GM23338 (cell line): ENCODE data around the gene KLHL22. TPM values are rescaled to one million over a fixed set of nuclear protein-coding genes. Genes with fewer than 3 reads are reported as not detected.

Source experiments
- ATAC-seq: fragments of 200-7000 bp; cut with Tn5 transposase; 3 replicates; pipeline ENCODE4 v1.9.1; 2020
- DNase-seq: peaks from one replicate; pipeline ENCODE4 v3.0.0-alpha.2; 2015; ENCODE audit warnings: low spot score
- H2AFZ ChIP-seq: fragments of 200-600 bp; sonication (generic); 2 replicates; pipeline ENCODE4 v1.8.0; 2016; ENCODE audit warnings: antibody characterized with exemption, mild to moderate bottlenecking, moderate library complexity
- H3F3A ChIP-seq: fragments of 200-600 bp; sonication (generic); replicated peaks from 2 replicates; pipeline ENCODE4 v1.8.0; 2017; ENCODE audit warnings: antibody characterized with exemption, mixed run types, low read depth
- H3K27ac ChIP-seq: fragments of 200-600 bp; sonication (generic); 2 replicates; pipeline ENCODE4 v1.6.1; 2016; ENCODE audit warnings: low read depth
- H3K27me3 ChIP-seq: fragments of 200-600 bp; sonication (generic); 2 replicates; pipeline ENCODE4 v1.8.0; 2016; ENCODE audit warnings: mild to moderate bottlenecking, mixed run types, moderate library complexity; ENCODE audit not compliant: insufficient read depth
- H3K36me3 ChIP-seq: fragments of 200-600 bp; sonication (generic); 2 replicates; pipeline ENCODE4 v1.8.0; 2016; ENCODE audit warnings: mild to moderate bottlenecking; ENCODE audit not compliant: insufficient read depth
- H3K4me1 ChIP-seq: fragments of 200-600 bp; sonication (generic); 2 replicates; pipeline ENCODE4 v1.8.0; 2016; ENCODE audit warnings: mild to moderate bottlenecking, moderate library complexity; ENCODE audit not compliant: insufficient read depth
- H3K4me2 ChIP-seq: fragments of 200-600 bp; sonication (generic); 2 replicates; pipeline ENCODE4 v1.7.1; 2017; ENCODE audit warnings: mixed run types
- H3K4me3 ChIP-seq: fragments of 200-600 bp; sonication (generic); 2 replicates; pipeline ENCODE4 v1.6.1; 2016; ENCODE audit warnings: mixed run types
- H3K79me2 ChIP-seq: fragments of 200-600 bp; sonication (generic); replicated peaks from 2 replicates; pipeline ENCODE4 v1.8.0; 2017; ENCODE audit warnings: mild to moderate bottlenecking; ENCODE audit not compliant: insufficient read depth
- H3K9me2 ChIP-seq: fragments of 200-600 bp; sonication (generic); 2 replicates; pipeline ENCODE4 v1.8.0; 2017; ENCODE audit not compliant: insufficient read depth
- H4K20me1 ChIP-seq: fragments of 200-600 bp; sonication (generic); replicated peaks from 2 replicates; pipeline ENCODE4 v1.8.0; 2017; ENCODE audit warnings: mild to moderate bottlenecking; ENCODE audit not compliant: insufficient read depth
- H3K27ac Mint-ChIP-seq: 2 replicates; pipeline ENCODE4 v1.8.0; 2020; ENCODE audit warnings: inconsistent platforms, mild to moderate bottlenecking, moderate library complexity, mixed read lengths
- H3K27me3 Mint-ChIP-seq: 3 replicates; pipeline ENCODE4 v1.8.0; 2022; ENCODE audit warnings: low read depth, mild to moderate bottlenecking, moderate library complexity, mixed read lengths, inconsistent platforms; ENCODE audit not compliant: insufficient read depth, poor library complexity
- H3K36me3 Mint-ChIP-seq: 3 replicates; pipeline ENCODE4 v1.8.0; 2021; ENCODE audit warnings: low read depth, mild to moderate bottlenecking, inconsistent platforms, moderate library complexity, mixed read lengths
- H3K4me1 Mint-ChIP-seq: 3 replicates; pipeline ENCODE4 v1.8.0; 2020; ENCODE audit warnings: mild to moderate bottlenecking, inconsistent platforms, mixed read lengths
- H3K4me3 Mint-ChIP-seq: 3 replicates; pipeline ENCODE4 v1.8.0; 2021; ENCODE audit warnings: moderate library complexity, mild to moderate bottlenecking, inconsistent platforms, mixed read lengths
- H3K9me3 Mint-ChIP-seq: 3 replicates; pipeline ENCODE4 v1.8.0; 2020; ENCODE audit warnings: moderate library complexity, mild to moderate bottlenecking, inconsistent platforms, mixed read lengths
- EZH2phosphoT487 ChIP-seq: fragments of 200-600 bp; sonication (generic); IDR thresholded peaks from one replicate; pipeline ENCODE4 v1.8.1; 2018; ENCODE audit warnings: antibody characterized with exemption; ENCODE audit not compliant: unreplicated experiment
- JUNB ChIP-seq: IDR thresholded peaks from one replicate; pipeline ENCODE4 v1.6.1; 2016; ENCODE audit warnings: antibody characterized with exemption; ENCODE audit not compliant: unreplicated experiment
- polyA plus RNA-seq: library from polyadenylated mRNA; unstranded; fragments of >200 nt; fragmentation: Nextera tagmentation; extraction: Ambion mirVana; gene quantifications from 2 replicates; pipeline ENCODE4 v1.2.1, GENCODE V29; 2016
- total RNA-seq: library from RNA; depleted of rRNA; stranded (reverse); fragments of >200 nt; shearing (Covaris generic); gene quantifications from 2 replicates; pipeline ENCODE4 v1.2.3, GENCODE V29; 2014
- TF ChIP-seq, protein P1 (sequence below), 2 experiments: fragments of 200-600 bp in 1 of 2; sonication (generic) in 1 of 2; conservative IDR thresholded peaks; 2 replicates each; pipeline versions ENCODE4 v1.5.1 to v1.6.1; 2016 to 2017; ENCODE audit warnings: antibody characterized with exemption in 2 of 2, low read depth in 2 of 2, mild to moderate bottlenecking in 2 of 2, moderate library complexity in 1 of 2
- TF ChIP-seq, protein P2 (sequence below): IDR thresholded peaks from one replicate; pipeline ENCODE4 v1.6.1; 2018; ENCODE audit warnings: antibody characterized with exemption; ENCODE audit not compliant: unreplicated experiment
- TF ChIP-seq, protein P3 (sequence below): IDR thresholded peaks from 2 replicates; pipeline ENCODE4 v1.6.1; 2016; ENCODE audit warnings: antibody characterized with exemption

The KLHL22 gene
- total and polyA plus RNA-seq, 2 experiments from 2014 or later: 2.4 to 16.0 TPM

DNA sequence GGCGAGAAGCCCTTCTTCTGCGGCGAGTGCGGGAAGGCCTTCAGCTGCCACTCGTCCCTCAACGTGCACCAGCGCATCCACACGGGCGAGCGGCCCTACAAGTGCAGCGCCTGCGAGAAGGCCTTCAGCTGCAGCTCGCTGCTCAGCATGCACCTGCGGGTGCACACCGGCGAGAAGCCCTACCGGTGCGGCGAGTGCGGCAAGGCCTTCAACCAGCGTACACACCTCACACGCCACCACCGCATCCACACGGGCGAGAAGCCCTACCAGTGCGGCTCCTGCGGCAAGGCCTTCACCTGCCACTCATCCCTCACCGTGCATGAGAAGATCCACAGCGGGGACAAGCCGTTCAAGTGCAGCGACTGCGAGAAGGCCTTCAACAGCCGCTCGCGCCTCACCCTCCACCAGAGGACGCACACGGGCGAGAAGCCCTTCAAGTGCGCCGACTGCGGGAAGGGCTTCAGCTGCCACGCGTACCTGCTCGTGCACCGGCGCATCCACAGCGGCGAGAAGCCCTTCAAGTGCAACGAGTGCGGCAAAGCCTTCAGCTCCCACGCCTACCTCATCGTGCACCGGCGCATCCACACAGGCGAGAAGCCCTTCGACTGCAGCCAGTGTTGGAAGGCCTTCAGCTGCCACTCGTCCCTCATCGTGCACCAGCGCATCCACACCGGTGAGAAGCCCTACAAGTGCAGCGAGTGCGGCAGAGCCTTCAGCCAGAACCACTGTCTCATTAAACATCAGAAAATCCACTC is 89.5 kb downstream of the KLHL22 start:
- Histone ChIP-seq H3K36me3 (no peaks in the 10 kb centered on the region; the same call in 1 of the 2 replicates), H3K4me2 (no peak overlapping the region), H3K4me1 (no peaks in the 10 kb centered on the region), H3K27me3 (no peaks in the 10 kb centered on the region), H3F3A (no peaks in the 10 kb centered on the region), H2AFZ (no peak overlapping the region), H3K79me2 (no peaks in the 10 kb centered on the region), H3K27ac (no peak overlapping the region), H3K4me3 (no peak overlapping the region), H4K20me1 (no peaks in the 10 kb centered on the region; the same call in 1 of the 2 replicates), H3K9me2 (no peaks in the 10 kb centered on the region)
- no peak for TF ChIP-seq JUNB
- TF ChIP-seq, protein P1, sequence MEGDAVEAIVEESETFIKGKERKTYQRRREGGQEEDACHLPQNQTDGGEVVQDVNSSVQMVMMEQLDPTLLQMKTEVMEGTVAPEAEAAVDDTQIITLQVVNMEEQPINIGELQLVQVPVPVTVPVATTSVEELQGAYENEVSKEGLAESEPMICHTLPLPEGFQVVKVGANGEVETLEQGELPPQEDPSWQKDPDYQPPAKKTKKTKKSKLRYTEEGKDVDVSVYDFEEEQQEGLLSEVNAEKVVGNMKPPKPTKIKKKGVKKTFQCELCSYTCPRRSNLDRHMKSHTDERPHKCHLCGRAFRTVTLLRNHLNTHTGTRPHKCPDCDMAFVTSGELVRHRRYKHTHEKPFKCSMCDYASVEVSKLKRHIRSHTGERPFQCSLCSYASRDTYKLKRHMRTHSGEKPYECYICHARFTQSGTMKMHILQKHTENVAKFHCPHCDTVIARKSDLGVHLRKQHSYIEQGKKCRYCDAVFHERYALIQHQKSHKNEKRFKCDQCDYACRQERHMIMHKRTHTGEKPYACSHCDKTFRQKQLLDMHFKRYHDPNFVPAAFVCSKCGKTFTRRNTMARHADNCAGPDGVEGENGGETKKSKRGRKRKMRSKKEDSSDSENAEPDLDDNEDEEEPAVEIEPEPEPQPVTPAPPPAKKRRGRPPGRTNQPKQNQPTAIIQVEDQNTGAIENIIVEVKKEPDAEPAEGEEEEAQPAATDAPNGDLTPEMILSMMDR (conservative IDR thresholded peaks at IDR 0.05; ENCODE audit: low read depth in 2 of 2): peak in 1 of 2 experiments; percentile 8; a peak in 1 of 4 replicates
- no peak for DNase-seq
- no peak for ATAC-seq
- peaks cover 3% of the 10 kb centered on the region for H3K27me3 Mint-ChIP-seq
- peaks cover 52% of the 10 kb centered on the region for H3K36me3 Mint-ChIP-seq
- H3K27ac Mint-ChIP-seq: no peak overlapping the region
- no peaks in the 10 kb centered on the region; the same call in 2 of the 3 replicates for H3K4me1 Mint-ChIP-seq
- peaks cover 2% of the 10 kb centered on the region; the same call in 2 of the 3 replicates for H3K9me3 Mint-ChIP-seq
- H3K4me3 Mint-ChIP-seq: no peak overlapping the region

DNA sequence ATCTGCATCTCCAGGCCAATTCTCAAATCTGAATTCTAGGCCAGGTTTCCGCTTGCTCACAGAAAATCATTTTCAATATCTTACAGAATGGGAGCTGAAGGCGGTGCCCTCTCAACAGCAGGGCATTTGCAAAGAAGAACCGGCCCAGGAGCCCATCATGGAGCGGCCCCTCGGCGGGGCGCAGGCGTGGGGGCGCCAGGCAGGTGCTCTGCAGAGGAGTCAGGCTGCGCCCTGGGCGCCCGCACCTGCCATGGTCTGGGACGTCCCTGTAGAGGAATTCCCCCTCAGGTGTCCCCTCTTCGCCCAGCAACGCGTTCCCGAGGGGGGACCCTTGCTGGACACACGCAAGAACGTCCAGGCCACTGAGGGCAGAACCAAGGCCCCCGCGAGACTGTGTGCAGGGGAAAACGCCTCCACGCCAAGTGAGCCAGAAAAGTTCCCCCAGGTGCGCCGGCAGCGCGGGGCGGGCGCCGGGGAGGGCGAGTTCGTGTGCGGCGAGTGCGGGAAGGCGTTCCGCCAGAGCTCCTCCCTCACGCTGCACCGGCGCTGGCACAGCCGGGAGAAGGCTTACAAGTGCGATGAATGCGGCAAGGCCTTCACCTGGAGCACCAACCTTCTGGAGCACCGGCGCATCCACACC is 90.2 kb downstream of the KLHL22 start:
- DNase-seq (no peak), ATAC-seq (peak; percentile 26; the same call in 1 of the 3 replicates)
- Mint-ChIP-seq H3K36me3 (peaks cover 52% of the 10 kb centered on the region), H3K27me3 (peaks cover 3% of the 10 kb centered on the region), H3K27ac (no peak overlapping the region; the same call in 1 of the 2 replicates), H3K4me1 (no peaks in the 10 kb centered on the region; the same call in 2 of the 3 replicates), H3K4me3 (no peak overlapping the region), H3K9me3 (peaks cover 2% of the 10 kb centered on the region; the same call in 2 of the 3 replicates)
- no peaks in the 10 kb centered on the region for H3K4me1 ChIP-seq
- H3F3A ChIP-seq: no peaks in the 10 kb centered on the region
- H3K36me3 ChIP-seq: no peaks in the 10 kb centered on the region; the same call in 1 of the 2 replicates
- H3K27ac ChIP-seq: no peak overlapping the region
- H4K20me1 ChIP-seq: peaks cover 1% of the 10 kb centered on the region; the same call in 1 of the 2 replicates
- H3K4me3 ChIP-seq: no peak overlapping the region
- no peaks in the 10 kb centered on the region for H3K27me3 ChIP-seq
- peaks cover 4% of the 10 kb centered on the region for H3K79me2 ChIP-seq
- H3K9me2 ChIP-seq: no peaks in the 10 kb centered on the region
- TF ChIP-seq, protein P2, sequence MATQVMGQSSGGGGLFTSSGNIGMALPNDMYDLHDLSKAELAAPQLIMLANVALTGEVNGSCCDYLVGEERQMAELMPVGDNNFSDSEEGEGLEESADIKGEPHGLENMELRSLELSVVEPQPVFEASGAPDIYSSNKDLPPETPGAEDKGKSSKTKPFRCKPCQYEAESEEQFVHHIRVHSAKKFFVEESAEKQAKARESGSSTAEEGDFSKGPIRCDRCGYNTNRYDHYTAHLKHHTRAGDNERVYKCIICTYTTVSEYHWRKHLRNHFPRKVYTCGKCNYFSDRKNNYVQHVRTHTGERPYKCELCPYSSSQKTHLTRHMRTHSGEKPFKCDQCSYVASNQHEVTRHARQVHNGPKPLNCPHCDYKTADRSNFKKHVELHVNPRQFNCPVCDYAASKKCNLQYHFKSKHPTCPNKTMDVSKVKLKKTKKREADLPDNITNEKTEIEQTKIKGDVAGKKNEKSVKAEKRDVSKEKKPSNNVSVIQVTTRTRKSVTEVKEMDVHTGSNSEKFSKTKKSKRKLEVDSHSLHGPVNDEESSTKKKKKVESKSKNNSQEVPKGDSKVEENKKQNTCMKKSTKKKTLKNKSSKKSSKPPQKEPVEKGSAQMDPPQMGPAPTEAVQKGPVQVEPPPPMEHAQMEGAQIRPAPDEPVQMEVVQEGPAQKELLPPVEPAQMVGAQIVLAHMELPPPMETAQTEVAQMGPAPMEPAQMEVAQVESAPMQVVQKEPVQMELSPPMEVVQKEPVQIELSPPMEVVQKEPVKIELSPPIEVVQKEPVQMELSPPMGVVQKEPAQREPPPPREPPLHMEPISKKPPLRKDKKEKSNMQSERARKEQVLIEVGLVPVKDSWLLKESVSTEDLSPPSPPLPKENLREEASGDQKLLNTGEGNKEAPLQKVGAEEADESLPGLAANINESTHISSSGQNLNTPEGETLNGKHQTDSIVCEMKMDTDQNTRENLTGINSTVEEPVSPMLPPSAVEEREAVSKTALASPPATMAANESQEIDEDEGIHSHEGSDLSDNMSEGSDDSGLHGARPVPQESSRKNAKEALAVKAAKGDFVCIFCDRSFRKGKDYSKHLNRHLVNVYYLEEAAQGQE: no peak
- TF ChIP-seq, protein P3, sequence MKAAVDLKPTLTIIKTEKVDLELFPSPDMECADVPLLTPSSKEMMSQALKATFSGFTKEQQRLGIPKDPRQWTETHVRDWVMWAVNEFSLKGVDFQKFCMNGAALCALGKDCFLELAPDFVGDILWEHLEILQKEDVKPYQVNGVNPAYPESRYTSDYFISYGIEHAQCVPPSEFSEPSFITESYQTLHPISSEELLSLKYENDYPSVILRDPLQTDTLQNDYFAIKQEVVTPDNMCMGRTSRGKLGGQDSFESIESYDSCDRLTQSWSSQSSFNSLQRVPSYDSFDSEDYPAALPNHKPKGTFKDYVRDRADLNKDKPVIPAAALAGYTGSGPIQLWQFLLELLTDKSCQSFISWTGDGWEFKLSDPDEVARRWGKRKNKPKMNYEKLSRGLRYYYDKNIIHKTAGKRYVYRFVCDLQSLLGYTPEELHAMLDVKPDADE: no peak
- TF ChIP-seq JUNB (no peak), EZH2phosphoT487 (no peak)
- TF ChIP-seq, protein P1 (conservative IDR thresholded peaks at IDR 0.05; ENCODE audit: low read depth in 2 of 2): no peak
- no peak overlapping the region for H3K4me2 ChIP-seq
- H2AFZ ChIP-seq: no peak overlapping the region
